Mesenchymal stem cell (in vitro differentiated cells and primary cell): ENCODE results near the gene UBTD1.

ENCODE experiments used
- DNase-seq: peaks from one replicate; pipeline ENCODE4 v3.0.0-alpha.2; 2013
- H2AFZ ChIP-seq: one replicate; pipeline ENCODE4 v1.6.1; 2013; ENCODE audit warnings: low read depth, mild to moderate bottlenecking, control low read depth, inconsistent platforms, low read length, moderate library complexity
- H2AK5ac ChIP-seq: 2 replicates; pipeline ENCODE4 v1.6.1; 2013; ENCODE audit warnings: low read length, moderate library complexity, mild to moderate bottlenecking, inconsistent platforms; ENCODE audit not compliant: severe bottlenecking
- H2BK120ac ChIP-seq: one replicate; pipeline ENCODE4 v1.6.1; 2013; ENCODE audit warnings: low read depth, mild to moderate bottlenecking, inconsistent platforms, low read length, moderate library complexity
- H2BK12ac ChIP-seq, 2 experiments: one replicate each; pipeline ENCODE4 v1.6.1; 2013; ENCODE audit warnings: inconsistent platforms in 2 of 2, low read length in 2 of 2, mild to moderate bottlenecking in 2 of 2, moderate library complexity in 2 of 2, control low read depth in 1 of 2
- H2BK15ac ChIP-seq: one replicate; pipeline ENCODE4 v1.6.1; 2013; ENCODE audit warnings: mild to moderate bottlenecking, low read depth, inconsistent platforms; ENCODE audit not compliant: poor library complexity, severe bottlenecking
- H2BK5ac ChIP-seq: 2 replicates; pipeline ENCODE4 v1.6.1; 2013; ENCODE audit warnings: low read depth, mild to moderate bottlenecking, low read length, control low read depth, inconsistent platforms; ENCODE audit not compliant: poor library complexity, severe bottlenecking
- H3K14ac ChIP-seq, 2 experiments: one replicate each; pipeline ENCODE4 v1.6.1; 2013; ENCODE audit warnings: inconsistent platforms in 2 of 2, low read length in 2 of 2, control low read depth in 1 of 2, mild to moderate bottlenecking in 1 of 2, moderate library complexity in 1 of 2
- H3K18ac ChIP-seq, 2 experiments: one replicate each; pipeline ENCODE4 v1.6.1; 2013; ENCODE audit warnings: inconsistent platforms in 2 of 2, low read length in 2 of 2, control low read depth in 1 of 2, low read depth in 1 of 2, mild to moderate bottlenecking in 1 of 2
- H3K23ac ChIP-seq, 2 experiments: one replicate each; pipeline ENCODE4 v1.6.1; 2013; ENCODE audit warnings: inconsistent platforms in 2 of 2, low read length in 2 of 2, mild to moderate bottlenecking in 2 of 2, moderate library complexity in 2 of 2, control low read depth in 1 of 2
- H3K27ac ChIP-seq: 2 replicates; pipeline ENCODE4 v1.5.1; 2013; ENCODE audit warnings: mild to moderate bottlenecking, moderate library complexity, low read length, control low read depth, inconsistent platforms; ENCODE audit not compliant: poor library complexity, severe bottlenecking
- H3K27me3 ChIP-seq, 2 experiments: 2 replicates each; pipeline versions ENCODE4 v1.6.1 to v1.7.0; 2013; ENCODE audit warnings: low read length in 2 of 2, mild to moderate bottlenecking in 2 of 2, moderate library complexity in 2 of 2, control low read depth in 1 of 2, inconsistent platforms in 1 of 2; ENCODE audit not compliant: control insufficient read depth in 1 of 2, insufficient read depth in 1 of 2
- H3K36me3 ChIP-seq, 2 experiments: 2 replicates each; pipeline versions ENCODE4 v1.6.1 to v1.7.0; 2013; ENCODE audit warnings: low read length in 2 of 2, control low read depth in 1 of 2, inconsistent platforms in 1 of 2, low read depth in 1 of 2, mild to moderate bottlenecking in 1 of 2; ENCODE audit not compliant: insufficient read depth in 2 of 2, control insufficient read depth in 1 of 2
- H3K4ac ChIP-seq, 2 experiments: one replicate each; pipeline ENCODE4 v1.6.1; 2013; ENCODE audit warnings: inconsistent platforms in 2 of 2, low read length in 2 of 2, mild to moderate bottlenecking in 2 of 2, moderate library complexity in 2 of 2, control low read depth in 1 of 2, low read depth in 1 of 2
- H3K4me1 ChIP-seq: 2 replicates; pipeline ENCODE4 v1.6.1; 2013; ENCODE audit warnings: low read depth, low read length, control low read depth; ENCODE audit not compliant: control insufficient read depth, insufficient read depth
- H3K4me2 ChIP-seq: 2 replicates; pipeline ENCODE4 v1.6.1; 2013; ENCODE audit warnings: low read length, mild to moderate bottlenecking, inconsistent platforms; ENCODE audit not compliant: poor library complexity, severe bottlenecking
- H3K4me3 ChIP-seq, 2 experiments: 2 replicates each; pipeline versions ENCODE4 v1.5.1 to v1.7.0; 2013; ENCODE audit warnings: low read length in 2 of 2, mild to moderate bottlenecking in 2 of 2, control low read depth in 1 of 2, low read depth in 1 of 2; ENCODE audit not compliant: insufficient read depth in 1 of 2
- H3K79me1 ChIP-seq: replicated peaks from 2 replicates; pipeline ENCODE4 v1.6.1; 2013; ENCODE audit warnings: mild to moderate bottlenecking, control low read depth, low read length, inconsistent platforms; ENCODE audit not compliant: poor library complexity, severe bottlenecking
- H3K9ac ChIP-seq: 2 replicates; pipeline ENCODE4 v1.7.0; 2013; ENCODE audit warnings: mild to moderate bottlenecking, low read length, moderate library complexity
- H3K9me3 ChIP-seq: 2 replicates; pipeline ENCODE4 v1.7.0; 2013; ENCODE audit warnings: mild to moderate bottlenecking, low read length; ENCODE audit not compliant: control insufficient read depth
- H4K8ac ChIP-seq: one replicate; pipeline ENCODE4 v1.6.1; 2013; ENCODE audit warnings: inconsistent platforms, mild to moderate bottlenecking, low read length, moderate library complexity
- H4K91ac ChIP-seq: one replicate; pipeline ENCODE4 v1.6.1; 2013; ENCODE audit warnings: mild to moderate bottlenecking, low read length, inconsistent platforms
- WGBS: methylation state at CpG from one replicate; pipeline ENCODE4 v1.1.7; 2013; ENCODE audit warnings: mixed read lengths; 5-methylcytosine and 5-hydroxymethylcytosine counted together

UBTD1 gene

GRCh38 chr10:97497572-97498075 lies 1.1 kb upstream of the UBTD1 start:
- H3K9me3 ChIP-seq, result no peaks in the 10 kb centered on the region
- H2BK5ac ChIP-seq, result no peak overlapping the region
- H3K79me1 ChIP-seq, result peaks cover 5% of the 10 kb centered on the region
- peak overlapping the region in 1 of 2 experiments; percentile 81 for H2BK12ac ChIP-seq
- no peaks in the 10 kb centered on the region for H3K27me3 ChIP-seq
- H2BK120ac ChIP-seq, result no peak overlapping the region
- H4K91ac ChIP-seq, result no peak overlapping the region
- peaks cover 5 to 11% of the 10 kb centered on the region in 2 experiments for H3K36me3 ChIP-seq
- peak overlapping the region; percentile 82 for H2AK5ac ChIP-seq
- peak overlapping the region; percentile 89 for H3K9ac ChIP-seq
- H3K4me1 ChIP-seq, result peaks cover 23% of the 10 kb centered on the region
- peak overlapping the region; percentile 96 for H3K27ac ChIP-seq
- no peak overlapping the region for H3K23ac ChIP-seq
- H3K4me2 ChIP-seq, result peak overlapping the region; percentile 99
- H3K4me3 ChIP-seq, result peak overlapping the region; percentile 87 to 100
- no peak overlapping the region for H2BK15ac ChIP-seq
- peak overlapping the region; percentile 96 for H4K8ac ChIP-seq
- peak overlapping the region in 1 of 2 experiments; percentile 100 for H3K14ac ChIP-seq
- H3K18ac ChIP-seq, result peak overlapping the region; percentile 95 to 99
- peak overlapping the region; percentile 98 for H2AFZ ChIP-seq
- H3K4ac ChIP-seq, result peak overlapping the region; percentile 55 to 100
- DNase-seq, result peak; percentile 88
- WGBS, result 3% methylated on average over 14 of the region's 22 CpGs

- H2BK15ac ChIP-seq, result peak within 1 kb of the TSS; percentile 73
- peak within 1 kb of the TSS; percentile 87 for H4K91ac ChIP-seq
- peak within 1 kb of the TSS; percentile 97 for H2BK5ac ChIP-seq
- peak within 1 kb of the TSS; percentile 99 for H3K4me2 ChIP-seq
- H3K4ac ChIP-seq, result peak within 1 kb of the TSS; percentile 60 to 100
- peaks cover under 1 to 5% of the 10 kb centered on the region in 2 experiments for H3K36me3 ChIP-seq
- no peaks in the 10 kb centered on the region for H3K27me3 ChIP-seq
- peak within 1 kb of the TSS in 1 of 2 experiments; percentile 99 for H2BK12ac ChIP-seq
- peak within 1 kb of the TSS; percentile 98 for H2AFZ ChIP-seq
- DNase-seq, result peak; percentile 99
- peaks cover 6% of the 10 kb centered on the region for H3K79me1 ChIP-seq
- no peaks in the 10 kb centered on the region for H3K9me3 ChIP-seq
- peak within 1 kb of the TSS; percentile 96 for H3K27ac ChIP-seq
- H4K8ac ChIP-seq, result peak within 1 kb of the TSS; percentile 96
- WGBS, result under 1% methylated on average over 61 of the region's 73 CpGs
- peak within 1 kb of the TSS; percentile 97 for H2BK120ac ChIP-seq
- H2AK5ac ChIP-seq, result peak within 1 kb of the TSS; percentile 82
- H3K18ac ChIP-seq, result peak within 1 kb of the TSS; percentile 96 to 99
- H3K4me1 ChIP-seq, result peaks cover 21% of the 10 kb centered on the region
- H3K9ac ChIP-seq, result peak within 1 kb of the TSS; percentile 89
- H3K4me3 ChIP-seq, result peak within 1 kb of the TSS; percentile 88 to 100
- H3K23ac ChIP-seq, result peak within 1 kb of the TSS; percentile 81 to 99
- peak within 1 kb of the TSS; percentile 23 to 100 for H3K14ac ChIP-seq
Observed at GRCh38 chr10:97498076-97498840, 466 bp upstream of the UBTD1 start, which contains the start of gene MMS19. Gene MMS19, minus strand, starts transcription at chr10:97498422. Its CDS starts 38 bp downstream, at chr10:97498384.

- Histone ChIP-seq H3K18ac (peak overlapping the region; percentile 96 to 97), H2BK15ac (peak overlapping the region; percentile 52), H3K4me3 (peak overlapping the region; percentile 88 to 96)
Observed at GRCh38 chr10:97499561-97500296, 1.0 kb downstream of the UBTD1 start.

GRCh38 chr10:97500297-97500575 lies 1.5 kb downstream of the UBTD1 start:
- H3K27me3 ChIP-seq, result no peaks in the 10 kb centered on the region
- H3K4me1 ChIP-seq, result peaks cover 16% of the 10 kb centered on the region
- no peak for DNase-seq
- no peak overlapping the region for H2BK15ac ChIP-seq
- H2BK120ac ChIP-seq, result no peak overlapping the region
- no peak overlapping the region for H2AK5ac ChIP-seq
- no peak overlapping the region for H2AFZ ChIP-seq
- no peak overlapping the region for H4K8ac ChIP-seq
- no peak overlapping the region for H3K18ac ChIP-seq
- H3K27ac ChIP-seq, result peak overlapping the region; percentile 81
- no peak overlapping the region for H3K14ac ChIP-seq
- 97% methylated on average over 2 of the region's 2 CpGs for WGBS
- H3K9ac ChIP-seq, result peak overlapping the region; percentile 87
- peak overlapping the region; percentile 71 for H3K4me2 ChIP-seq
- peak overlapping the region in 1 of 2 experiments; percentile 25 for H2BK12ac ChIP-seq
- H3K4ac ChIP-seq, result no peak overlapping the region
- peak overlapping the region; percentile 88 to 96 for H3K4me3 ChIP-seq
- H2BK5ac ChIP-seq, result peak overlapping the region; percentile 69
- H4K91ac ChIP-seq, result no peak overlapping the region
- H3K79me1 ChIP-seq, result peaks cover 13% of the 10 kb centered on the region
- H3K23ac ChIP-seq, result no peak overlapping the region
- peaks cover 4 to 13% of the 10 kb centered on the region in 2 experiments for H3K36me3 ChIP-seq
- no peaks in the 10 kb centered on the region for H3K9me3 ChIP-seq

More at GRCh38 chr10:97499561-97500296, 1.0 kb downstream of the UBTD1 start:
- H3K79me1 ChIP-seq, result peaks cover 12% of the 10 kb centered on the region
- peak; percentile 66 for DNase-seq
- H3K27me3 ChIP-seq, result no peaks in the 10 kb centered on the region
- peaks cover 4 to 13% of the 10 kb centered on the region in 2 experiments for H3K36me3 ChIP-seq
- no peak overlapping the region for H2AFZ ChIP-seq
- H3K4me1 ChIP-seq, result peaks cover 20% of the 10 kb centered on the region
- H2BK120ac ChIP-seq, result peak overlapping the region; percentile 97
- H3K14ac ChIP-seq, result no peak overlapping the region
- H2AK5ac ChIP-seq, result no peak overlapping the region
- H3K4me2 ChIP-seq, result peak overlapping the region; percentile 71
- peak overlapping the region; percentile 83 for H3K27ac ChIP-seq
- no peak overlapping the region for H4K8ac ChIP-seq
- peak overlapping the region; percentile 25 to 95 for H2BK12ac ChIP-seq
- peak overlapping the region in 1 of 2 experiments; percentile 23 for H3K23ac ChIP-seq
- H2BK5ac ChIP-seq, result peak overlapping the region; percentile 46
- peak overlapping the region; percentile 87 for H3K9ac ChIP-seq
- H4K91ac ChIP-seq, result no peak overlapping the region
- H3K4ac ChIP-seq, result peak overlapping the region in 1 of 2 experiments; percentile 35
- under 1% methylated on average over 41 of the region's 41 CpGs for WGBS
- no peaks in the 10 kb centered on the region for H3K9me3 ChIP-seq
